Measurements from ENCODE around the gene SPACA6. TPM values are rescaled to one million over a fixed set of nuclear protein-coding genes. Genes with fewer than 3 reads are reported as not detected.

Gene SPACA6
- total and polyA plus RNA-seq, 2 of the 8 experiments (the other 6 are each of a cell fraction or from before 2014, with no cell fraction given), result 7.1 to 7.5 TPM

DNA sequence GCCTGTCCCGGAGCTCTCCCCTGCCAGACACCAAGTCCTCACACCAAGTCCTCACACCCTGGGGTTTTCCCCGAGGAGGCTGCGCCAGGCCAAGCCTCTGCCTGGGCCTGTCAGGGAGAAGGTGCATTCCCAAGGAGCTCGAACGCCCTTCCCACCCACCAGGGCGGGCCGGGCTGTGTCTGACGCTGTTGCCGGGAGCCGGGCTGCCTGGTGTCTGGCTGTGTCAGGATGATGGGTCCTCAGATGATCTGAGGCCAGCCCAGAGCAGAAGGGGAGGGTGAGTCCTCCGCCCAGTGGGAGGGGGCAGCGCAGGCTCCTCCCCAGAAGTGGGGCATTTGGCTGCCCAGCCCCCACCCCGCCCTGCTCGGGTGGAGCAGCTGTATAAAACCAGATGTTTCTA lies 32.9 kb downstream of the SPACA6 start:
- Histone ChIP-seq H2BK5ac (ENCODE audit: low read depth, low read length) (no peak overlapping the region), H3K27ac (ENCODE audit: low read depth, low read length) (no peak overlapping the region), H3K18ac (ENCODE audit: extremely low read depth, low read length) (no peak overlapping the region), H3K9me3 (ENCODE audit: insufficient read depth in 2 of 2, low read depth in 1 of 2, low read length in 1 of 2) (peaks cover 0 to 7% of the 10 kb centered on the region in 2 experiments; a peak in 1 of 4 replicates), H2BK120ac (replicated peaks; ENCODE audit: low read depth, low read length) (no peak overlapping the region), H3K56ac (replicated peaks; ENCODE audit: insufficient read length, low read depth, low read length) (no peak overlapping the region), H4K8ac (ENCODE audit: extremely low read depth, insufficient read depth, low read length) (0 out of 2 replicates have a peak overlapping the region, but pooled peaks have one; percentile 9), H3K27me3 (replicated peaks in 1 of 4; ENCODE audit: control insufficient read depth in 3 of 4, extremely low read depth in 1 of 4, insufficient read depth in 3 of 4, low read length in 3 of 4) (peaks cover 0 to 2% (median 0%) of the 10 kb centered on the region in 4 experiments; a peak in 2 of 7 replicates), H3K36me3 (ENCODE audit: control insufficient read depth in 2 of 4, insufficient read depth in 4 of 4, low read length in 3 of 4) (no peaks in the 10 kb centered on the region), H3K23me2 (ENCODE audit: low read depth, low read length) (no peaks in the 10 kb centered on the region; the same call in 1 of the 2 replicates), H3K4me2 (ENCODE audit: insufficient read depth in 1 of 2, low read depth in 2 of 2, low read length in 2 of 2) (no peak overlapping the region; a peak in 1 of 4 replicates), H3K79me1 (ENCODE audit: low read depth, low read length) (no peaks in the 10 kb centered on the region), H4K20me1 (replicated peaks in 1 of 2; ENCODE audit: control insufficient read depth in 1 of 2, insufficient read depth in 2 of 2, low read length in 2 of 2) (no peaks in the 10 kb centered on the region), H2BK12ac (ENCODE audit: low read depth, low read length) (no peak overlapping the region), H3K4me3 (ENCODE audit: extremely low read depth in 1 of 4, insufficient read depth in 2 of 4, low read depth in 3 of 4, low read length in 4 of 4) (no peak overlapping the region), H4K91ac (replicated peaks; ENCODE audit: insufficient read length, low read length) (no peak overlapping the region), H3K4me1 (replicated peaks in 1 of 4; ENCODE audit: control insufficient read depth in 3 of 4, insufficient read depth in 4 of 4, low read length in 3 of 4) (peaks cover 0 to 7% (median 2%) of the 10 kb centered on the region in 4 experiments; a peak in 3 of 7 replicates), H2AFZ (ENCODE audit: low read length) (no peak overlapping the region; the same call in 1 of the 2 replicates), H3K4ac (replicated peaks; ENCODE audit: insufficient read length, low read depth, low read length) (no peak overlapping the region), H3K79me2 (ENCODE audit: control insufficient read depth in 1 of 2, insufficient read depth in 2 of 2, low read length in 2 of 2) (no peaks in the 10 kb centered on the region), H2AK5ac (ENCODE audit: low read depth, low read length) (no peak overlapping the region), H3K9ac (replicated peaks in 1 of 4; ENCODE audit: extremely low read depth in 1 of 4, low read depth in 3 of 4, low read length in 3 of 4) (no peak overlapping the region), H3K23ac (ENCODE audit: insufficient read length) (no peak overlapping the region), H2BK15ac (ENCODE audit: low read length) (no peak overlapping the region), H3K14ac (ENCODE audit: insufficient read length) (no peak overlapping the region), H4K5ac (ENCODE audit: insufficient read length, low read depth, low read length) (no peak overlapping the region), H2BK20ac (ENCODE audit: low read length) (no peak overlapping the region)
- DNase-seq (ENCODE audit: low read depth in 1 of 2, low spot score in 2 of 2), result no peak
- TF ChIP-seq SUZ12 (IDR thresholded peaks at IDR 0.05; ENCODE audit: low read length) (no peak), HDAC6 (IDR thresholded peaks at IDR 0.05; ENCODE audit: low read depth, low read length) (no peak), ZNF274 (IDR thresholded peaks at IDR 0.05; ENCODE audit: borderline replicate concordance, extremely low read depth, low read length) (no peak), TAF1 (IDR thresholded peaks at IDR 0.05; ENCODE audit: low read depth, low read length) (no peak), POLR2AphosphoS5 (IDR thresholded peaks at IDR 0.05; ENCODE audit: low read depth, low read length) (no peak), CREB1 (IDR thresholded peaks at IDR 0.05) (no peak), SP1 (IDR thresholded peaks at IDR 0.05; ENCODE audit: low read depth, low read length) (no peak)
- TF ChIP-seq, protein P1, sequence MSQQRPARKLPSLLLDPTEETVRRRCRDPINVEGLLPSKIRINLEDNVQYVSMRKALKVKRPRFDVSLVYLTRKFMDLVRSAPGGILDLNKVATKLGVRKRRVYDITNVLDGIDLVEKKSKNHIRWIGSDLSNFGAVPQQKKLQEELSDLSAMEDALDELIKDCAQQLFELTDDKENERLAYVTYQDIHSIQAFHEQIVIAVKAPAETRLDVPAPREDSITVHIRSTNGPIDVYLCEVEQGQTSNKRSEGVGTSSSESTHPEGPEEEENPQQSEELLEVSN (IDR thresholded peaks at IDR 0.05), result no peak
- WGBS, 2 experiments (ENCODE audit: extremely low coverage in 1 of 2, insufficient coverage in 1 of 2, insufficient read length in 1 of 2, insufficient replicate concordance in 2 of 2, low coverage in 1 of 2, low lambda C conversion rate in 2 of 2, missing lambda C conversion rate in 1 of 2), result 76% methylated on average over 3 of the region's 14 CpGs; no CpG with 5 or more reads in 1 of the 2 experiments
- no peak for FAIRE-seq
- ChIA-PET POLR2A (ENCODE audit: partially characterized antibody) (interaction anchor here (1.1 kb wide), 1 partner anchor 18 kb away, joined by 4 read pairs; no protein-coding TSS in a partner anchor), CTCF (ENCODE audit: partially characterized antibody) (interaction anchor here (1.0 to 1.7 kb wide), 5 partner anchors 8 to 52 kb away, joined by 3 to 5 read pairs (median 3); no protein-coding TSS in a partner anchor)
